CD4-positive, alpha-beta T cell (primary cell): Measurements from ENCODE around the gene MDM1. TPM values are rescaled to one million over a fixed set of nuclear protein-coding genes. Genes with fewer than 3 reads are reported as not detected.

ENCODE experiments used
- ATAC-seq: fragments of 200-7000 bp; cut with Tn5 transposase; one replicate; pipeline ENCODE4 v1.10.0; 2022; ENCODE audit warnings: mild to moderate bottlenecking; ENCODE audit not compliant: poor library complexity
- CTCF ChIA-PET: fragments of 350-600 bp; sonication (Branson Sonifier 250); formaldehyde crosslinking; loops from one replicate; lab custom pipeline; 2021; ENCODE audit warnings: antibody characterized with exemption, inconsistent platforms; lab: Charles Lee
- POLR2A ChIA-PET: fragments of 350-600 bp; sonication (Branson Sonifier 250); formaldehyde crosslinking; loops from one replicate; lab custom pipeline; 2021; ENCODE audit warnings: antibody characterized with exemption, inconsistent platforms; lab: Charles Lee
- DNase-seq, 14 experiments: peaks; one replicate each; pipeline ENCODE4 v3.0.0-alpha.2; 2013 to 2020; ENCODE audit warnings: mixed read lengths in 2 of 14
- H3K27ac ChIP-seq, 2 donors: one replicate each; pipeline versions ENCODE4 v1.5.1 to v1.7.0; 2013; ENCODE audit warnings: low read length in 2 of 2, low read depth in 1 of 2, mild to moderate bottlenecking in 1 of 2
- H3K27me3 ChIP-seq, 2 experiments: 1 replicate in 1 of 2; 2 replicates in 1 of 2; pipeline versions ENCODE4 v1.6.1 to v1.7.0; 2013; ENCODE audit warnings: low read length in 2 of 2, control low read depth in 1 of 2, mild to moderate bottlenecking in 1 of 2, moderate library complexity in 1 of 2; ENCODE audit not compliant: insufficient read depth in 2 of 2, control insufficient read depth in 1 of 2
- H3K36me3 ChIP-seq: one replicate; pipeline ENCODE4 v1.6.1; 2013; ENCODE audit warnings: low read length, control low read depth; ENCODE audit not compliant: insufficient read depth
- H3K4me1 ChIP-seq: one replicate; pipeline ENCODE4 v1.6.1; 2013; ENCODE audit warnings: low read length, control low read depth; ENCODE audit not compliant: insufficient read depth
- H3K4me3 ChIP-seq: one replicate; pipeline ENCODE4 v1.5.1; 2013; ENCODE audit warnings: mild to moderate bottlenecking, low read length, moderate library complexity
- H3K9me3 ChIP-seq, 2 experiments: 1 replicate in 1 of 2; 2 replicates in 1 of 2; pipeline versions ENCODE4 v1.6.1 to v1.7.0; 2013; ENCODE audit warnings: low read length in 2 of 2, mild to moderate bottlenecking in 2 of 2, control low read depth in 1 of 2, moderate library complexity in 1 of 2; ENCODE audit not compliant: control insufficient read depth in 1 of 2, insufficient read depth in 1 of 2
- H3K27ac Mint-ChIP-seq: one replicate; pipeline ENCODE4 v1.8.0; 2020; ENCODE audit warnings: mixed read lengths
- H3K27me3 Mint-ChIP-seq: one replicate; pipeline ENCODE4 v1.8.0; 2021; ENCODE audit warnings: mixed read lengths
- H3K36me3 Mint-ChIP-seq: one replicate; pipeline ENCODE4 v1.8.0; 2021; ENCODE audit warnings: low read depth, mixed read lengths
- H3K4me1 Mint-ChIP-seq: one replicate; pipeline ENCODE4 v1.8.0; 2021; ENCODE audit warnings: low read depth, mixed read lengths
- H3K4me3 Mint-ChIP-seq: one replicate; pipeline ENCODE4 v1.8.0; 2020; ENCODE audit warnings: mild to moderate bottlenecking, mixed read lengths
- H3K9me3 Mint-ChIP-seq: one replicate; pipeline ENCODE4 v1.8.0; 2020; ENCODE audit warnings: mixed read lengths
- intact Hi-C, 2 experiments: fragments of 100-400 bp; cut with DNase I in 1 of 2; cut with micrococcal nuclease in 1 of 2; formaldehyde crosslinking; loops; one replicate each; pipeline versions ENCODE4 v1.15.1 to v1.9.0; 2023 to 2025; cut with DNase I, micrococcal nuclease
- total RNA-seq, 174 experiments: library from RNA in 2 of 174; stranded (reverse) in 2 of 174; gene quantifications; one replicate each; pipeline ENCODE4 v1.2.3 and lab custom pipeline; 2021 to 2026
- TF ChIP-seq, protein P1 (sequence below): fragments of 200-600 bp; IDR thresholded peaks from one replicate; pipeline ENCODE4 v1.8.0; 2022; ENCODE audit warnings: antibody characterized with exemption, mild to moderate bottlenecking

Gene MDM1
- total RNA-seq, 2 experiments from 2014 or later: 11.0 to 11.6 TPM

DNA sequence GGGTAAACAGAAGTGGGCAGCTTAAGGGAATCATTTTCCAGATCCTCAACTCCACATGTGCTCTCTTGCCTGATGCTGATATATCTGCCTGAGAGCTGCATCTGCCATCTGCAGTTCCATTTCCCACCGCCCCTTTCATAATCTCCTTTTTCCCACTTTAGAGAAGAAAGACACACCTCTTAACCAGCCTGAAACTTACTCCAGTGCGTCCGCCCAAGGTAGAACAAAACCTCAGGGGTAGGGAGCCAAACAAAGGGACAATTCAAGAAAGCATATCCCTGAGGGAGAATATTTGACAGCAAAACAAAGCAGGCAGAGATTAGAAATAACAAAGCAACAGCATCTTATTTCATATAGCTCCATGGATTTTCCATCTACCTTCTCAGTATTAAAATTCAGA is 4.3 kb downstream of the MDM1 start:
- Mint-ChIP-seq H3K4me1 (peaks cover 55% of the 10 kb centered on the region), H3K27me3 (no peaks in the 10 kb centered on the region), H3K36me3 (peaks cover 58% of the 10 kb centered on the region), H3K9me3 (no peaks in the 10 kb centered on the region), H3K4me3 (no peak overlapping the region), H3K27ac (peak overlapping the region; percentile 33)
- Histone ChIP-seq H3K4me3 (no peak overlapping the region), H3K9me3 (no peaks in the 10 kb centered on the region), H3K36me3 (peaks cover 18% of the 10 kb centered on the region), H3K27ac (no peak overlapping the region), H3K27me3 (no peaks in the 10 kb centered on the region), H3K4me1 (peaks cover 11% of the 10 kb centered on the region)
- CTCF ChIA-PET: no interaction called here
- intact Hi-C loops: loop anchor here in 1 of 2 experiments (10.0 kb wide), 1 partner anchor 1053 kb away; no protein-coding TSS in a partner anchor
- DNase-seq (no peak), ATAC-seq (no peak)
- TF ChIP-seq, protein P1, sequence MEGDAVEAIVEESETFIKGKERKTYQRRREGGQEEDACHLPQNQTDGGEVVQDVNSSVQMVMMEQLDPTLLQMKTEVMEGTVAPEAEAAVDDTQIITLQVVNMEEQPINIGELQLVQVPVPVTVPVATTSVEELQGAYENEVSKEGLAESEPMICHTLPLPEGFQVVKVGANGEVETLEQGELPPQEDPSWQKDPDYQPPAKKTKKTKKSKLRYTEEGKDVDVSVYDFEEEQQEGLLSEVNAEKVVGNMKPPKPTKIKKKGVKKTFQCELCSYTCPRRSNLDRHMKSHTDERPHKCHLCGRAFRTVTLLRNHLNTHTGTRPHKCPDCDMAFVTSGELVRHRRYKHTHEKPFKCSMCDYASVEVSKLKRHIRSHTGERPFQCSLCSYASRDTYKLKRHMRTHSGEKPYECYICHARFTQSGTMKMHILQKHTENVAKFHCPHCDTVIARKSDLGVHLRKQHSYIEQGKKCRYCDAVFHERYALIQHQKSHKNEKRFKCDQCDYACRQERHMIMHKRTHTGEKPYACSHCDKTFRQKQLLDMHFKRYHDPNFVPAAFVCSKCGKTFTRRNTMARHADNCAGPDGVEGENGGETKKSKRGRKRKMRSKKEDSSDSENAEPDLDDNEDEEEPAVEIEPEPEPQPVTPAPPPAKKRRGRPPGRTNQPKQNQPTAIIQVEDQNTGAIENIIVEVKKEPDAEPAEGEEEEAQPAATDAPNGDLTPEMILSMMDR: no peak
- POLR2A ChIA-PET: no interaction called here

DNA sequence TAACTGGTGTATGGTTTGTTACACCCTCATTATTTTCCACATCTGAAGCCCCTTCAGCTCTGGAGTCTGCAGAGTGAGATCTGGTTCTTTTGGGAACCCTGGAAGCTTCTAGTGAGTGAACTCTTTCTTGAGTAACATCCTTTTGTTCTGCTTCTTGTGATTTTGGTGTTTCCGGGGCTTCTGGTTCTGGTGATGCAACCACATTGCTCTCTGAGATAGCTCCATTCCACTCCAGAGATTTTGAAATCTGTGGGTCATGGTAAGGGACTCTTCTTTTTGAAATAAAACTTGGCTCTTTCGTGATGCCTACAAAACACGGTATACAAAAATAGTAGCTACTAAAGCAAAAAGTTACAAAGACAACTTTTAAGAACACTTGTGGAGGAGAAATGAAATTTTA is 5.4 kb downstream of the MDM1 start:
- Mint-ChIP-seq H3K9me3 (no peaks in the 10 kb centered on the region), H3K4me3 (no peak overlapping the region), H3K27ac (no peak overlapping the region), H3K27me3 (no peaks in the 10 kb centered on the region), H3K4me1 (peaks cover 46% of the 10 kb centered on the region), H3K36me3 (peaks cover 54% of the 10 kb centered on the region)
- ChIA-PET CTCF (interaction anchor here (0.7 to 1.1 kb wide), 2 partner anchors 32 to 51 kb away, joined by 3 read pairs; no protein-coding TSS in a partner anchor), POLR2A (interaction anchor here (0.6 kb wide), 1 partner anchor 520 kb away, joined by 3 read pairs; no protein-coding TSS in a partner anchor)
- Histone ChIP-seq H3K4me1 (peaks cover 9% of the 10 kb centered on the region), H3K36me3 (peaks cover 20% of the 10 kb centered on the region), H3K4me3 (no peak overlapping the region), H3K9me3 (no peaks in the 10 kb centered on the region), H3K27ac (no peak overlapping the region), H3K27me3 (no peaks in the 10 kb centered on the region)
- TF ChIP-seq, protein P1: no peak
- intact Hi-C loops: loop anchor here in 1 of 2 experiments (10.0 kb wide), 1 partner anchor 1052 kb away; no protein-coding TSS in a partner anchor
- DNase-seq: no peak
- ATAC-seq: no peak

- DNase-seq (no peak), ATAC-seq (no peak)
- no peaks in the 10 kb centered on the region for H3K9me3 Mint-ChIP-seq
- CTCF ChIA-PET: no interaction called here
- TF ChIP-seq, protein P1: no peak
- no peaks in the 10 kb centered on the region for H3K27me3 ChIP-seq
- no peak overlapping the region for H3K27ac Mint-ChIP-seq
- peaks cover 1% of the 10 kb centered on the region for H3K4me1 ChIP-seq
- H3K36me3 ChIP-seq: peaks cover 20% of the 10 kb centered on the region
- H3K9me3 ChIP-seq: no peaks in the 10 kb centered on the region
- peaks cover 39% of the 10 kb centered on the region for H3K4me1 Mint-ChIP-seq
- peaks cover 54% of the 10 kb centered on the region for H3K36me3 Mint-ChIP-seq
- H3K4me3 ChIP-seq: no peak overlapping the region
- intact Hi-C loops: loop anchor here in 1 of 2 experiments (10.0 kb wide), 1 partner anchor 1051 kb away; no protein-coding TSS in a partner anchor
- no peaks in the 10 kb centered on the region for H3K27me3 Mint-ChIP-seq
- POLR2A ChIA-PET: no interaction called here
- H3K4me3 Mint-ChIP-seq: no peak overlapping the region
- H3K27ac ChIP-seq: no peak overlapping the region
Observed at GRCh38 chr12:68325966-68326365, 6.2 kb downstream of the MDM1 start.
